Measurements from ENCODE around the gene HOXA11.

HOXA11 gene

DNA sequence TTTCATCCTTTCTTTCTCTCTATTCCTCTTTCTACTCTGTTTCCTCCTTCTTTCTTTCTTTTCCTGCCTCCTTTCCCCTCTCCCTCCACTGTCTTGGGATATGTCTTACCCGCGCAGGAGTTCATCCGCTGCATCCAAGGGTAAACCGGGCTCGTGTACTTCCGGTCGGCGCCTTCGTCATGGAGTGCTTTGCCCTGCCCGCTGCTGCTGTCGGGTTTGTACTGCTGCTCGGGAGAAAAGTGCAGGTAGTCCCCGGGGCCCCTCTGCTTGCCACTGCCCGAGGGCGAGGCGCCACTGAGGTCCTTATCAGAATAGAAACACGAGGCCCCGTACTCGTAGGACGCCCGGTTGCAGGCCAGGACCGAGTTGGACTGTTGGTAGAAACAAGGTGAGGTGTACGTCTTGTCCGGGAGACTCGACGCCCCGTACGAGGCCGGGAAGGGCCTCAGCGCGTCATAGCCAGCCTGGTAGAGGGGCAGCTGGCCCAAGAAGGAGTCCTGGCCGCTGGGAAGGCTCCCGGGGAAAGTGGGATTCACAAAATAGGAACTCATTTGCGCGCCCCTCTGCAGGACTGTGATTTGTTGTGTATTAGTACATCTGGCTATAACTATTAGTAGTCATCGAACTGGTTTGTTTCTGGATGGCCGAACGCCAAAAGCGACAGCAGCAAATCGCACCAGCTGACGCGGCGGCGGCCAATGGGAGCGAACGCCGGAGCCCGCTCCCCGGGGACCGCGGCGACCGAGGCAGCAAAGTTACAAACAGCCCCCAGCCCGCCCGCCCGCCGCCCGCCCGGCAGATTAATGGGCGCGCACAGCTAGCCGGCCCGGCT, 37.6 kb downstream of the HOXA11 start, which contains the start of gene HOXA6:
HOXA6 (minus strand) TSS at position 576 of the 832 bp plus-strand sequence; CDS start at position 551, 25 bp downstream.
- DNase-seq (ENCODE audit: low read depth) = no peak

DNA sequence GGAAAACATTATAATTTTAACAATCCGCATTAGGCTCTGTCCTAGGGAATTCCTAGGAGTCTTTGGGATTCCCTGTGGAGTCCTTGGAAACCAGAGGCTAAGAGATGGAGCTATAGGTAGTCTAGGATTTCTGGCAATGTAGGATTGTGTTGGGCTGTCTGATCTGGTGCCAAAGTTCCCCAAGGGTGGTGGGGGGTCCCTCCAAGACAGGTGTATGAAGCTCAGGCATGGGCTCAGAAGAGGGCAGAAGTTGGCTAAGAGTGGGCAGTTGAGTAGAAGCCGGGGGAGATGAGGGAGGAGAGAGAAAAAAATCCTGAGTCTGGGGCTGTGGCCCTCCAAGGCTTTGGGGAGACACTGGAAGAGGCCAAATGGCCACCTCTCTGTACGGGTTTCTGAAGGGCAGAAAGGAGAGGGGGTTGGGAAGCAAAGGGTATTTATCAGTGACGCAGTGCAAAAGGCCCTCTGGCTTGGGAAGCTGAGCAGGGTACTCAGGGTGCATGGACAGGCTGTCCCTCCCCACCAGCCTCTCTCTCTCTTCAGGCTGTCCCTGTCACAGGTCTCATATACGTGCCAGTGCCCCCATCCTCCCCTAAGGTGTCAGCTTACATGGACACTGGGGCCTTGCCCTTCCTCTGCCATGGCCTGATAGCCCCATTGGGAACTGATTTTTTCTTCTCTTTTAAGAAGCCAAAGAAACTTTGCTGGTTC, 38.4 kb downstream of the HOXA11 start:
- no peak for DNase-seq (ENCODE audit: low read depth)

DNA sequence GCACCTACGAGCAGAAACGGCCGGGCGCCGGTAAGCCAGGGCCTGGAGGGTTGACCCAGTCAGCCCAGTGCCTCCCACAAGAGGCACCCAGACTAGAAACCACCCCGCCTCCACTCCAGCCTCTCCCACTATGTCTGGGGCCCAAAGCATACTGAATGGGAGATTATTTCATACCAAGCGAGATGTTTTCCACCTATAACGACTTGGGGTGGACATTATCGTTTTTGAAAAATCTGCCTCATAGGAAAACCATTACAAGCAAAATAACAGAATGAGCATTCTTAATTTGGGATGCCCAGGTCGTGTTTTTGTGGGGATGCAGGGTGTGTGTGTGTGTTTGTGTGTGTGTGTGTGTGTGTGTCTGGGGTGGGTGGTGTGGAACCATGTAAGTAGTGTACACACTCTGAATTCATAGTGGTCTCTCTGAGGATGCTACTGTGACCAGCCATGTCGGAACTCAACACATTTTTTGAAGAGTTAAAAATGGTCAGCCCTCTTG, 39.1 kb downstream of the HOXA11 start:
- no peak for DNase-seq (ENCODE audit: low read depth)

DNA sequence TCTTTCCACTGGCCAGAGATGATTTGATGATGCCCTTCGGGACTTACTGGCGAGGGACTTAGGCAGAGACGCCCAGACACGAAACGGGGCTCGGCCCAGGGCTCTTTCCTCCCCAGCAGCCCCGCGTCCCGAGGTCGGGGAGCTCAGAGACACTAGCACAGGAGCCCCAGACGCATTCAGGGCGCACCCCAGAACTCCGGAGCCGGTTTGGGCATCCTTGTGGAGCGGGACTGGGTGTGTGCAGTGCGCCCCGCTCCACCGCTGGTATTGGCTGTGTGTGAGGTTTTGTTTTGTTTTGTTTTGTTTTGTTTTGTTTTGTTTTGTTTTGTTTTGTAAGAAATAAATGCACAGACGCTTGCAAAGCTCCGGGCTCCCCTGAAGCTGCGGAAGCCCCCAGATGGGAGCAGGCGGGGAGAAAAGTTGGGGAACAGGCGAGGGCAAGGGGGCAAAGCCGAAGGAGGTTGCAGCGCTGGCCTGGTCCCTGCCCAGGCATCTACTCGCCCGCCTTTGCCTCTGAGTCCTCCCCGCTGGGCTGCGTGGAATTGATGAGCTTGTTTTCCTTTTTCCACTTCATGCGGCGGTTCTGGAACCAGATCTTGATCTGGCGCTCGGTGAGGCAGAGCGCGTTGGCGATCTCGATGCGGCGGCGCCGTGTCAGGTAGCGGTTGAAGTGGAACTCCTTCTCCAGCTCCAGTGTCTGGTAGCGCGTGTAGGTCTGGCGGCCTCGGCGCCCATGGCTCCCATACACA, 39.7 kb downstream of the HOXA11 start:
- DNase-seq (ENCODE audit: low read depth) = no peak

DNA sequence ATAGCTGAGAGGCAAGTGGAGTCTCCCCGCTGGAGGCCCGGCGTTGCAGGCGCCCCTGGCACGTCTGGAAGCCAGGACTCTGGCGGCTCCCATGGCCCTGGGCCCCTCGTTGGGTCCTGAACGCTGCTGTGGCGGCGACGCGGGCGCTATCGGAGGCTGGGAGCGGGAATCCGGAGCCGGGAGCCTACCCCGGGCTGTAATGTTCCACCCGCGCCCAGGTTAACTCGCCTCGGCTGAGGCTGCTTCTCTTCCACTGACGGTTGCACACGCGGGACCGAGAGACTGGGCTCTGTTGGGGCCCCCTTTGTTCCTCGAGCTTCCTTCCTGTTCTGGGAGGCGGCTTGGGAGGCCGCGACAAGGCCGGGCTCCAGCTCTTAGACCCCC, 40.3 kb downstream of the HOXA11 start:
- no peak for DNase-seq (ENCODE audit: low read depth)

DNA sequence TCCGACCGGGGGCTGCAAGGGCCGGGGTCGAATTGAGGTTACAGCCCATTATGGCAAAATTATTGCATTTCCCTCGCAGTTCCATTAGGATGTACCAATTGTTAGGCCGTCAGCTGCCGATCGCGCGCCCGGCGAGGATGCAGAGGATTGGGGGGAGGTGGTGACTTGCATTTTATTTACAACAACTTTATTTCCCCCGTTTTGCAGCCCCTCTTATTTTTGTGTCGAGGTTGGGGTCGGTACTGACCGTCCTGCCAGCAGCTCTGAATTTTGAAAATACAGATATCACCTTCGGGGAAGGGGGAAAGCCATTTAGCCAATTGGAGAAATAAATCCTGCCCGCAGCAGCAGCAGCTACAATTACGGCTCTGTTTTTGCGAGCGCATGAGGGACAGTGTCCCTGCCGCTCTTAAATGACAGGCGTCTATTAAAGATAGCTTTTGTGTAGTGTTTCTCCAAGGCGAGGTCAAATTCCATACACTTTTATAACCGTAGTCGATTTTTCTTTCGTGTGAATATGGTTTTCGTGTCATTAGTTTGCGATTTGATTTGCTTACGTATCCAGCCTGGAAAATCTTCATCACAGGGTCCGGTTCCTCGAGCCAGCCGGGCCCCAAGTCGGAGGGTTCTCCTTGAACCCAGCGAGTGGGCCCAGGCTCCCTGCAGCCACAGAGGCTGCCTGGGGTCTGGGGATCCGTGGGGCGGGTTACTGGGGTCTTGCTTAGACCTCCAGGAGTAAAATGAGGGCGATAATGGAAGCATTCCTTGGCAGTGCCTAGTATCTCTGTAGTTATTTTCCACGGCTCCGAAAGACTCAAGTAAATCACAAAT, 40.9 kb downstream of the HOXA11 start:
- no peak for DNase-seq (ENCODE audit: low read depth)

DNA sequence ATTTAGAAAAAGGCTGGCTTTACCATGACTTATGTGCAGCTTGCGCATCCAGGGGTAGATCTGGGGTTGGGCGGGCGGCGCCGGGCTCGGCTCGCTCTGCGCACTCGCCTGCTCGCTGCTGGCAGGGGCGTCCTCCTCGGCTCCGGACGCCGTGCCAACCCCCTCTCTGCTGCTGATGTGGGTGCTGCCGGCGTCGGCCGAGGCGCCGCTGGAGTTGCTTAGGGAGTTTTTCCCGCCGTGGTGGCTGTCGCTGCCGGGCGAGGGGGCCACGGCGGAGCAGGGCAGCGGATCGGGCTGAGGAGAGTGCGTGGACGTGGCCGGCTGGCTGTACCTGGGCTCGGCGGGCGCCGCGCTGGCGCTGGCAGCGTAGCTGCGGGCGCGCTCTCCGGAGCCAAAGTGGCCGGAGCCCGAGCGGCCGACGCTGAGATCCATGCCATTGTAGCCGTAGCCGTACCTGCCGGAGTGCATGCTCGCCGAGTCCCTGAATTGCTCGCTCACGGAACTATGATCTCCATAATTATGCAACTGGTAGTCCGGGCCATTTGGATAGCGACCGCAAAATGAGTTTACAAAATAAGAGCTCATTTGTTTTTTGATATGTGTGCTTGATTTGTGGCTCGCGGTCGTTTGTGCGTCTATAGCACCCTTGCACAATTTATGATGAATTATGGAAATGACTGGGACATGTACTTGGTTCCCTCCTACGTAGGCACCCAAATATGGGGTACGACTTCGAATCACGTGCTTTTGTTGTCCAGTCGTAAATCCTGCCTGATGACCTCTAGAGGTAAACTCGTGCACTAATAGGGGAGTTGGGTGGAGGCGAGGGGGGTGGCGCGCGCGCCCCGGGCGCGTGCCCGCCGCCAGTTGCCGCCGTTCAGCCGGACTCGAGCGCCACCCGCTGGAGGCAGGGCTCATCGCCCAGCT, 41.7 kb downstream of the HOXA11 start, which contains the start of gene HOXA5:
HOXA5 (minus strand) TSS at position 659 of the 927 bp plus-strand sequence; CDS start at position 585, 74 bp downstream.
- DNase-seq (ENCODE audit: low read depth) = no peak

DNA sequence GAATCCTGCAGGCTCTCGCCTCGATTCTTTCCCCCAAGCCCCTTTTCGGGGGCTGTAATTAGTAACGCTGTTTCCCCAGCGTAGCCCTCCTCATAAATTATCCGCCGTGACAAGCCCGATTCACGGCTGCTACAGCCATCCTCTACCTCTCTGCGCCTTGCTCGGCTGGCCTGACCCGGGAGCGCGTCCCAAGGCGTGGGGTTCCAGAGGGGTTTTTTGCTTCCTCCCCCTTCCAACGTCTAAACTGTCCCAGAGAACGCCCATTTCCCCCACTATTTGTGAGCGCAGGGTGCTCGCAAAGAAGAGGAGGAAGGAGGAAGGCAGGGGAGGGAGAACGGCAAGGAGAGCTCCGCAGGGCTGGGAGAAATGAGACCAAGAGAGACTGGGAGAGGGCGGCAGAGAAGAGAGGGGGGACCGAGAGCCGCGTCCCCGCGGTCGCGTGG, 42.4 kb downstream of the HOXA11 start:
- DNase-seq (ENCODE audit: low read depth) = no peak

DNA sequence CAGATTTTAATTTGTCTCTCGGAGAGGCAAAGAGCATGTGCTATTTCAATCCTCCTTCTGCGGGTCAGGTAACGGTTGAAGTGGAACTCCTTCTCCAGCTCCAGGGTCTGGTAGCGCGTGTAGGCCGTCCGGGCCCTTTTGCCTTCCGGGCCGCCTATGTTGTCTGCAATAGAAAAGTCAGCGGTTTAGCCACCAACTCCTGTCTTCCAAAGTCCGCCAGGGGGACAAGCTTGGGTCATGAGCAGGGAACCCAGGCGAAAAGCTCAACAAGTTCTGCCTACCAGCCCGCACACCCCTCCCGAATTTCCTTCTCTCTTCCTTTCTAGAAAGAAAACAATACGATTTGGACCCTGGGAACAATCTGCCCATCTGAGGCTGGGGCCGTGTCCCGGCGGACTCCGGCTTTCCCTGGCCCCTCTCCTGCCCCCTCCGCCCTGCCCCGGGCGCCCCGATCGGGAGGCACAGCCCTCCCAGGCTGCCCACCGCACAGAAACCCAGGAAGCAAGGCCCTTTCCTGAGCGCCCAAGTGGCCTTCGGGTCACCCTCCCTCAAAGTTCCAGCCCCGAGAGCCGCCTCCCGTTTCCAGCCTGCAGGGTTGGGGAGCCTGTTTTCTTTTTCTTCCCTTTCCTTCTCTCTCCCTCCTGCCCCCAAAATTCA, 43.0 kb downstream of the HOXA11 start:
- no peak for DNase-seq (ENCODE audit: low read depth)

DNA sequence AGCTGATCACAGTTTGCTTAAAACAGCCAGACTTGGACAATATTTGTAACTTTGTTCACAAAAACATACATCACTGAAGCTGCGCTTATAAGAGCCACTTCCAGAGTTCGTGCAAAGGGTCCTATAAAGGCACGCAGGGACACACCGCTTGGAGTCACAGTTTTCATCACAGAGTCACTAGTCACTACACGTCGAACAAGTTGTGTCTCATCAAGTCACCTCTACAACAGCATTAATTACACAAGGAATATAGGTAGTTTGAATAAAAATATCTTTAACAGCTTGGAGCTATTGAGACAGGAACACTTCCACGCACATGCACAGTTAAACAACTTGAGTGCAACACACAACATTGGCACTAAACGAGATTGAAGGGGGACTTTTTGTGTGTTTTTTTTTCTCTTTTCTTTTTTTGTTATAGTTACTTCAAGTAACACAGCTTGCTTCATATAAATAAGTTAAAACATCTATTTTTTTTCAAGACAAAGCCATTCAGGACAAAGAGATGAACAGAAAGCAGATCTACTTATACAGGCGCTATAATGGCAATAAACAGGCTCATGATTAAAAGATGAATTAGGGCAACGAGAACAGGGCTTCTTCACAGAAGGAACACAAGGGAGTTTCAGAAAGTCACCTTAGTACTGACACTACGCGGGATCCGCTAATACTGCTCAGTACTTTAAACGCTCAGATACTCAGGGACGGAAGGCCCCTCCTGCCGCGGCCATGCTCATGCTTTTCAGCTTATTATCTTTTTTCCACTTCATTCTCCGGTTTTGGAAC, 43.7 kb downstream of the HOXA11 start:
- no peak for DNase-seq (ENCODE audit: low read depth)

DNA sequence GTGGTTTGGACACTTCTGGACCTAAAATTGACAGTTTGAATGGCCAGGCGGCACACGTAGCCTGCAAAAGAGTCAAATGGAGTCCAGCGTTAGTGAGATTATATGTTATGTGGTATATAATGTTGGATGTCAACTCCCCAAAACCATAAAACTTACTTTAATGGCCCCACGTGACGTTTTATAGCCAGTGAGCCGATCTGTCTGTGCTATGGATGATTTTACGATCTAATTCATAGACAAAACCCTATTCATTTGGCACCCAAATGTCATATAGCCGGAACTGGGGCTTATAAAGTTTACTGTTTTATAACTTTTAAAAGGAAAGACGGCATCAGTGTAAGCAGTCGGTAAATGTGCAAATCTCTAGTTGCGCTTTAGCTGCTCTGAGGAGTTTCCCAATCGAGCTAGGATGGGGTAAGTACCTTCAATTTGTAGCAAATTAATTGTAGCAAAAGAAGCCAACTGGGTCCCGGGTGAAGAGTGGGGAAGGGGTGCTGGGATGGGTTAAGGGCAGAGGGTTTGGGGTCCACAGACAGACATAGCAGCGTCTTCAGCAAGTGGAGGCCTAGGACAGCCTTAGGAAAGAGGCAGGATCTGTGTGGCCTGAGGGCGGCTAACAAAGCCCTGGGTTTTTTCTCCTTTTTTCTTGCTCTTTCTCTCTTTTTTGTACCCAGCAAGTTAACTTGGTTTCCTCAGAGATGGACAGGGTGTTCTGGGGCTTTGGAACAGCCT, 44.7 kb downstream of the HOXA11 start:
- DNase-seq (ENCODE audit: low read depth) = no peak

DNA sequence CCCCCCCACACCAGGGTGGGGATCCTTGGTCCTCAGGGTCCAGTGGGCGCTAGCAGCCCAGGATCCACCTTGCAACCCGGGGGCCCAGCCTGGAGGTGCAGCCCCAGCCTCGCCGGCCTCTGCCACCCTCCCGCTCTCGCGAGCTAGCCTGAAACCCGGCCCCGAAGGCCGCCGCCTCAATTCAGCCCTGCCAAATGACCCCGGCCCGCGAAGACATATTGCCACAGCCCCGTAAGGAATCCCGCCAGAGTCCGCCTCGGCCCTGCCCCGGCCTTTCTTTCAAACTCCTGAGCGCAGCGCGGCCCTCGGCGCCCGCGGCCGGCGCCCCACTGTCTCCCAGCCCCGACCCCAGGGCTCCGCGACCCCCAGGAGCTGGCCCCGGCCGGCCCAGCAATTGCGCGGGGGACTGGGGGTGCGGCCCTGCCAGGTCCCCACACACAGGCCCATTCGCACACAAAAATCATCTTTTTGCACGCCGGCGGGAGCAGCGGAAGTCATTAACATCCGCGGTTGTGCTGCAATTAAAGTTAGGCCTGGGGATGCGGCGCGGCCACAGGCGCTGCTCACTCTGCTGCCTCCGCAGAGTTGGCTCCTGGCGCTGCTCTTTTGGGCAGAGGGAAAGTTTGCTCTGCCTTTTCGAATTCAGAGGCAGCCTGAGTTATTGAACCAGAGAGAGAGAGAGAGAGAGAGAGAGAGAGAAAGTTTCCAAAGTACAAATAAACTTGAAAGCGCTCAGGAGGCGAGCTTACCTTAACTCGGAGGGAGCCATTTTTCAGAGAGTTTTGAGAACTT, 45.5 kb downstream of the HOXA11 start:
- DNase-seq (ENCODE audit: low read depth) = no peak

DNA sequence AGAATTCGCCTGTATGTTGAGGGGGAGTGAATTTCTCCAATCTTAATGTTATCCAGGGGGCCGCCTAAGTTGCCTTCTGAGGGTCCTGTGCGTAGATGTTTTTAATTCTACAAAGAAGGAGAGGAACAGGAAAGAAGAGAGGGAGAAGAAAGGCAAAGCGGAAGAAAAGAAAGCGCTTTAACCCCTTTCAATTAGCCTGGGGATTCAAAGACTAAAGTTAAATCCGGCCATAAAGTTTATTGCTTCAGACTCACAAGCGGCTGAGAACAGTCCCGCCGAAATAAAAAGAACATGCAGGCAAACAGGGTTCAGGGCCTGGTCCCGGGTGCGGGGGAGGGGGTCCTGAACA, 46.1 kb downstream of the HOXA11 start:
- no peak for DNase-seq (ENCODE audit: low read depth)

DNA sequence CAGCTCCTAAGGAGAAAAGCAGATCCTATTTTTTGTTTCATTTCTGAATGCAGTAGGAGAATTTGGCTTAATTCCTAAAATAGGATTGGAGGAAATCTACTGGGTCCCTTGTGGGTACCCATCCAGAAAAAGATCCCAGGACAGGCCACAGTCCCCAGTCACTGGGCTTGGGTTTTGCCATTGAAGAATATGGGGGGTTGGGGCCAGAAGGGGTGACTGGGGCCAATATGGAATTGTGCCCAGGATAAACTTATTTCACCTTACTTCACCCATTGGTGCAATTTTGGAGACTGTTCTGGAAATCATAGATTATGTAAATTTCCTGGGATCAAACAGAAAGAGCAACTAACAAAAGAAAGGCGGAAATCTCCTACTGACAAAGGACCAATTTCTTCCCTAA, 46.6 kb downstream of the HOXA11 start:
- no peak for DNase-seq (ENCODE audit: low read depth)

DNA sequence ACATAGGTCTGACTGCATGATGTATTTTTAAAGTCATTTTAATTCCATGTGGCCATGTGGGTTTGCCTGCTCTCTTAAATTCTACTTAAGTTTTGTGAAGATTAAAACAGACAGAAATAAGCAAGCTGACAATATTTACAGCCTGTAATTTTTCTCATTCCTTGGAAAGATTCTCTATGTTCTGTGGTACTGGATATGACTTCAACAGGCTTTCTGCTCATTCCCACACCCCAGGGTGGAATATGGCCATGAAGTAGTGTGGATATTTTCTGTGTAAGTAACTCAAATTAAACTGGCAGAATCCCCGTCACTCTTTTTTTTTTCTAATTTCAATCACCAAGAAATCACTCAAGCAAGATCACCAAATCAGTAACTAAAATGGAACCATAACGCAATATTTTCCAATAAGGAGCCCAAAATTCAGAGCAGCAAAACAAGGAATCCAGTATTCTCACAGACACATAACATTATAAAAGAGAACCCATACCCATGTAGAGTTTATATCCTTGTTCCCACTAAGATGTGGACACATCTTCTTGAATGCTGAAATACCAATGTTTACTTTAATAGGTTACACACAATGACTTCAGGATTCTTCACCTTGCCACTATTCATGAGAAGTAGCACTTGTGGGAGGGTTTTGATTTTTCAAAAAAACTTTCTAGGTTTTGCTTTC, 47.3 kb downstream of the HOXA11 start:
- no peak for DNase-seq (ENCODE audit: low read depth)

DNA sequence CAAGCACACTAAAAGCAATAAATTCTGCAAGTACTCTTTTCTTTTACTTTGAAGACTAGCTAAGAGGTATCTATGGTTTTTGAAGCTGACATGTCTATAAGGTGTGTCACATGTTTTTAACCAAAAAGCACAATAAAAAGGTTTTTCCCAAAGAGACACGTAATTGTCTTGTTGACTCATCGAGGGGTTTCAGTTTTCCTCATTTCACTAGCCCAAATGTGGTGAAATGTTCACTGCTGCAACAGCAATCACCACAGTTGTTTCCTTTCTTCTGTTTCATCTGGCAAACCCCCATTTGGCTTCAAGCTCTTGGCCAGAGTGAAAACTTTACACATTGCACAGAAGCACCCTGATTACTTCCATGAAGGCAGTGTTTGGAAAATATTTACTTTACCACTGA, 50.6 kb downstream of the HOXA11 start:
- DNase-seq (ENCODE audit: low read depth) = no peak
